HG02870 (cell line): Measurements from ENCODE around the gene CRYGA.
"Not testable (repeated sequence)": the region's sequence is repeated elsewhere in the genome, so short reads cannot be mapped to it uniquely, and the experiment has no call there.

Source experiments
- ATAC-seq: cut with Tn5 transposase; IDR thresholded peaks from one replicate; pipeline ENCODE4 v1.9.1; 2021; ENCODE audit warnings: mild to moderate bottlenecking, moderate library complexity; ENCODE audit not compliant: unreplicated experiment

The CRYGA gene

DNA sequence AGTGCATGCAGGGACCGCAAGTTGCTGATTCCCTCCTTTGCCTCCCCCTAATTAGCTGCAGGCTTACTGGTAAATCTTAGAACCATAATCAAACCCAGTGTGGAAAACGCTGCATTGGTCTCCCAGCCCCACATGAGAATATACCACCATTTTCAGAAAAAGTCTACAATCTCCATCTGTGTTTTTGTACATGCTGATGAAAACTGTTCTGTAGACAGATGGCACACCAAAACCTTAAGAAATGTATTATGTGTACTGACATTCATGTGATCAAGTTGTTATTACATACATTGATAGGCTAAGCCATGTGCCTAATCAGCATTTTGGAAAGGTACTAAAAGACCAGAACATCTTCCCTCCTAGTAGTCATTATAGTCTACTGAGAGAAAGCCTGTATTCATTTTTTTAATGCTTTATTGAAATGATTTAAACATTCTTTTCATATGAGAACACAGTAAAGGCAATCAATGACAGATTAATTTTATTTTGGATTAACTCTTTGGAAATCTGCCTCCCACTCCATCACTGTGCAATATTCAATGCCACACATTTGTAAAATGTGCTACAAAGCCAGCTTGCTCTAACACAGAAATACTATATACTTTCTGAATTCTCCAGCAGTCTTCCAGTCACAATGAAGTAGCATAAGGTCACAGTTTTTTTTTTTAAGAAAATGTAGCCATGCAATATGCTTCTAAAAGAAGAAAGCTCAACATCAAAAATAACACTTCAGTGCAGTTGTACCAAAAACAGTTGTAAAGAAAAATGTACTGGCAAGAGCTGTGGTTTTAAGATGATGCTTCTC, 1.8 kb upstream of the CRYGA start:
- ATAC-seq: no peak

DNA sequence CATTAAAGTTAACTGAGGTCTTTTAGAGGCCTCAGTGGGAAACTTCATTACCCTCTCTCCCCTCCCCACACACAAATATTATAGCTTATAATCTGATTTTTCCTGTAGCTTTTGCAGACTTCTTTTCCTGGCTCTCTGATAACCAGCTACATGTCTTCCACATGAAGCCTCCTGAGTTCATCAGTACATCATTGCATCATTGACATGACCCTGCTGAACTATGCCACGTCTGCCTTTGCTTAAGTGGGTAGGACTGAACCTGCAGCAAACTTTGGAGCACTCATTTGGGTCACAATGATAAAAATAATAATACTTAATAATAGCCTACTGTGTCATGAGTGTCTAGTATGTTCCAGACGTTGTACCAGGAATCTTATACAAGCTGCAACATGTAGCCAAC, 7.0 kb downstream of the CRYGA start:
- no peak for ATAC-seq

DNA sequence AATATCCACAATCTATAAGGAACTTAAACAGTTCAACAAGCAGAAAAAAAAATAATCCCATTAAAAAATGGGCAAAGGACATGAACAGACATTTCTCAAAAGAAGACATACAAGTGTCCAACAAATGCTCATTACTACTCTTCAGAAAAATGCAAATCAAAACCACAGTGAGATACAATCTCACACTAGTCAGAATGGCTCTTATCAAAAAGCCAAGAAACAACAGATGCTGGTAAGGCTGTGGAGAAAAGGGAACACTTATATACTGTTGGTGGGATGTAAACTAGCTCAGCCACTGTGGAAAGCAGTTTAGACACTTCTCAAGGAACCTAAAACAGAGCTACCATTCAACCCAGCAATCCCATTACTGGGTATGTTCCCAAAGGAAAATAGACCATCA, 10.2 kb downstream of the CRYGA start:
- no peak for ATAC-seq

DNA sequence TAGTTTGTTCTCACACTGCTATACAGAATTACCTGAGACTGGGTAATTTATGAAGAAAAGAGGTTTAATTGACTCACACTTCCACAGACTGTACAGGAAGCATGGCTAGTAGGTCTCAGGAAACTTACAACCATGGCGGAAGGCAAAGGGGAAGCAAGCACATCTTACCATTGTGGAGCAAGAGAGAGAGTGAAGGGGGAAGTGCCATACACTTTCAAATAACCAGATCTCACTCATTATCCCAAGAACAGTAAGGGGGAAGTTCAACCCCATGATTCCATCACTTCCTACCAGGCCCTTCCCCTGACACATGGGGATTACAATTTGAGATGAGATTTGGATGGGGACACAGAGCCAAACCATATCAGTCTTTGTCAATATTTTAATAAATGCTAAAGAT, 12.4 kb downstream of the CRYGA start:
- ATAC-seq: no peak

DNA sequence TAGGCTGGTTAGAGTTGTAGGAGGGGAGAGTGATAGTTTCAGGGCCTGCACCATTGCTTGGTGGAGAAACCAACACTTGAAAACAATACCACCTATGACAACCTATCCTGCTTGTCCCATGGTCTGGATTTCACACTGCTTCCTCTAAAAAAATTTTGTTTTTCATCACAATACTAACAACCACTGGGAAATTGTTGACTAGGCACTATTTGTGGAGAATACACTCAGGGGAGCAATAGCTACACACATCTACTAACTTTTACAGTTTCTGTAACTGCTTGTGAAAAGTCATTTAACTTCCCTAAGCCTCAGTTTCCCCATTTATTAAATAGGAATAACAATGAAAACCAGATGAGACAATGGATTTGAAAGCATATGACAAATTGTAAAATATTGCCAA, 13.3 kb downstream of the CRYGA start:
- ATAC-seq: no peak

DNA sequence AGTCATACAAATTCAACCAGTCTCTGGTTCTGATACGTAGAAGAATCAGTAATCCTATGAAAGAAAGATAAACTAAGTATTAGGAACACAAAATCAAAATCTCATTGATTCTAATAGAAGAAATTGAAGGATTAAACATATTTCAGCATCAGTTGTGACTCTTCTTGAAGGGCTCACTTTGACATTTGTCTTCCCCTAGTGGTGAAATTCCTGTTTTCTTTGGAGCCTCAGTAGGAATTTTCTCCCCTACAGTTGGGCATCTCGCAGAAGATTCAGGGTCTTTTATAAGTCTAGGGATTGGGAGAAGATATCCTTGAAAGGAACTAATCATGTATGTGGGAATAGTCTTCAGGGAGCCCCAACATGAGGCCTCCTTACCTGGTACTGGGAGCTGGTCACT, 14.6 kb downstream of the CRYGA start:
- ATAC-seq: no peak

DNA sequence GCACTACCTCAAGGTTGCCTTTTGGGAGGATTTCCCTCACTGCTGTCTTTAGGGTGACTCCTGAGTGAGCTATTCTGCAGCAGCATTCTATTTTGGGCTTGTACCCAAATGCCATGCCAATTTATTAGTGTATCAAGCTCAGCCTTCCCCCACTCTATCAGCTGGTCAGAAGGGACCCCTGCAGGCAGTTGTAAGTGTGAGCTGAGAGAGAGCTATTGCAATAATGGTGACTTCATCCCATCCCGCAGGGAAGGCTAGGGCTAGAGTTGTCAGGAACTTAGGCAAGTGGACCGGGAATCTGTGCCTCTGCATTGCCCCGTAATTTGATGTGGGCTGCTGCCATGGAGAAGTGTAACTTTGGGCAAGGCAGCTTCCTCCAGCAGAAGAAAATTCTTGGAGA, 15.6 kb downstream of the CRYGA start:
- ATAC-seq: no peak

DNA sequence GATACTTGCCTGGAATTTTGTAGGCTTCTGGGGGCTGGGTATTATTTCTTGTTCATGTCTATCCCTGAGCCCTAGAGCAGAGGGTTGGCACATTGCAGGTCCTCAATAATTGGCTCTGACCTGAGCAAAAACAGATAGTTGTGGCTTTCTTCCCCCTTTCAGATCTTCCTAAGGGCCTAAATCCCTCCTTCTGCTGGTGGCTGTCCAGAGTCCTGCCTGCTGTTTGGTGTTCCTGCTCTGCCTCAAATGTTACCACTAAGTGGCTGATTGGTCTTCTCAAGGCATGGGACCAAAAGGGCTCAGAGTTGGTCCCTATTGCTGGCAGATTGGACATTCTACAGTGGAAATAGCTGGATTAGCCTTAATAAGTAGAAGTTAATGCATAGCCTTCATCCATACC, 16.4 kb downstream of the CRYGA start:
- no peak for ATAC-seq

DNA sequence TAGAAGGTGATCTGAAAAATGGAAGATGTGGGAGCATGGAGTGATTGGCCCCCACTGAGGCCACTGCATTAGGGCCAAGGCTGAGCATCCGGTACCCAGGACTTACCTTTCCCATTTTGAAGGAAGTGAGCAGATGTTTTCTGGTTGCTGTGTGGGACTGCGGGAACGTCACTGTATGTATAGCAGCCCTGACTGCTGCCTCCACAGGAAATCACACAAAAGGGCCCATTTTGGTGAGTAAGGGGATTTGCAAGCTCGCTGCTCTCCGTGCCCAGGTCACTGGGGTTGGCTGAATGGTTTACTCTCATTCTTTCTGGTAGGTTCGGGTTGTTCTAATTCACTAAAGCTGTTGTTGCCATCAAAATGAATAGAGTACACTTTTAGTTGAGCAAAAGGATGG, 17.4 kb downstream of the CRYGA start, which contains the start of gene CRYGB:
Gene CRYGB (minus strand): TSS at position 153 of the 400 bp plus-strand sequence. CDS start 38 bp downstream, at position 115.
- ATAC-seq: no peak

DNA sequence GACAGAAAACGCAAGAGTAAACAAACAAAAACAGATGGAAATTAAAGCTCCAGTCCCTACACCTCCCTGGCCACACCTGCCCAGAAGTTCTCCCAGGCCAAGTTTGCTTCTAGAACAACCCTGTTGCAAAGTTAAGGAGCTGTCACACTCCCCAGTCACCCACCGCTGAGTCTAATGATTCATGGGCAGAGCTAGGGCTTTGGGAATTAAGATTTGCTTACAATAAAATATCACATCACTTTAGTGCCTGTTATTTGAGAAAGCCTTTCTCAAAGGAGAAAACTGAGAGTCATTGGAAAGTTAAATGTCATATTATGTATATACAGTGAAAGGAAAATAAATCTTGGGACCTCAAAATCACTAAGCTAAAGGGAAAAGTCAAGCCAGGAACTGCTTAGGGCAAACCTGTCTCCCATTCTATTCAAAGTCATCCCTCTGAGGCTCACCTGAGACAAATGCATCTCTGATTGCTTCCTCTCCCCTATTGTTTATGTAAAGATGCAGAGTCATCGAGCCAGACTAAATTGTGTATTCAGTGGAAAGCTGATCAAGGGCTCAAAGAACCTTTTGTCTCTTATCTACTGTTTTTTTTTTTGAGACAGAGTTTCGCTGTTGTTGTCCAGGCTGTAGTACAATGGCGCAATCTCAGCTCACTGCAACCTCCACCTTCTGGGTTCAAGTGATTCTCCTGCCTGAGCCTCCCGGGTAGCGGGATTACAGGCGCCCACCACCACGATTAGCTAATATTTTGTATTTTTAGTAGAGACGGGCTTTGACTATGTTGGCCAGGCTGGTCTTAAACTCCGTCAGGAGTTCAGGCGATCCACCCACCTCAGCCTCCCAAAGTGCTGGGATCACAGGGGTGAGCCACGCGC, 20.2 kb downstream of the CRYGA start:
- ATAC-seq: no peak

DNA sequence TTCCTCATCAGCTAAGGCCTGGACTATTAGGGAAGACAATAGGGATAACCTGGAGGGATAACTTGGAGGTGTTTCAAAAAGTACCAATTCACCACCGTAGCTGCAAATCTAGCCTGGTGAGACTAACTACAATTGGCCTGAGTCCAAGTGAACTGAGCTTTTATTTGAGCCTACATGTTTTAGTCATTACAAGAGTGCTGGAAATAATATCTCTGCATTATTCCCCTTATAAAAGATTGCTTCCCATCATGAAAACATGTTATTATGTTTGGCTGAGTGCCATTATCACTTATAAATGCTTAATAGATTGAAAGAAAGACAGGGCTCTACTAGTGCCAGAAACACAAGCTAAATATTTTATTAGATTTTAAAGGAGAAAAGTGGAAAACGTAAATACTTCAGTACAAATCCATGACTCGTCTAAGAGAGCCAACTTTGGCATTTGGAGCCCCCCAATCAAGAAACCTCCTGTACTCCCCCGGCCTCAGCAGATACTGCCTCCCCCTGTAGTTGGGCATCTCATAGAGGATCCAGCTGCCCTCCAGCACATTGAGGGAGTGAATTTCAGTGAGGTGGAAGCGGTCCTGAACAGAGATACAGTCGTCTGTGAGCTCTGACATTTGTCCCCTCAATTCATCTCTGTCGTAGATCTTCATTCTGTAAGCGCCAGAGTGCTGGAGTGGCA, 21.0 kb downstream of the CRYGA start:
- no peak for ATAC-seq

DNA sequence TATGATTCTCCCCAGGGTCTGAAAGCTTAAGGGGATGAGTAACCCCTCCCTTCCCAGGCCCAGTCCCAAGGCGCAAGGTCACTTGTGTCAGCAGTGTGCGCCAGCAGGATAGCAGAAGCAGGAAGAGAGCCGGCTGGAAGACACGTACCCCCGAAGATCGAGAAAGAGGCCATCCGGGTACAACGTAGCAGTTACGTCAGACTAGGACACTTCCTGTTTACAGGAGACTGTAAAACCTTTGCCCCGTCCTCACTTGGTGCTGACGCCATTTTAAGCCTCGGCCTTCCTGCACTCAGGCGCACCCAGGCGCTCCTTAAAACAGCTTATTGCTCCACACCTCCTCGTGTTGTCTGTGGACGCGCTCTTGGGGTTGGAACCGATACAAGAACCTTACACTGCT, 23.9 kb downstream of the CRYGA start:
- no peak for ATAC-seq

DNA sequence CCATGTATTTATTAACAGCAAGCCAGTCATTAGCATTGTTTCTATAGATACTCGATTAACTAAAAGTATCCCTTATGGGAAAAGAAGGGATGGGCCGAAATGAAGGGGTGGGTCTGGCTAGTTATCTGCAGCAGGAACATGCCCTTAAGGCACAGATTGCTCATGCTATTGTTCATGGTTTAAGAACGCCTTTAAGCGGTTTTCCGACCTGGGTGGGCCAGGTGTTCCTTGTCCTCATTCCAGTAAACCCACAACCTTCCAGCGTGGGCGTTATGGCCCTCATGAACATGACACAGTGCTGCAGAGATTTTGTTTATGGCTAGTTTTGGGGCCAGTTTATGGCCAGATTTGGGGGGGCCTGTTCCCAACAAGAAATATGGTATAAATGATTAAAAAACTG, 25.1 kb downstream of the CRYGA start:
- not testable (repeated sequence) for ATAC-seq

DNA sequence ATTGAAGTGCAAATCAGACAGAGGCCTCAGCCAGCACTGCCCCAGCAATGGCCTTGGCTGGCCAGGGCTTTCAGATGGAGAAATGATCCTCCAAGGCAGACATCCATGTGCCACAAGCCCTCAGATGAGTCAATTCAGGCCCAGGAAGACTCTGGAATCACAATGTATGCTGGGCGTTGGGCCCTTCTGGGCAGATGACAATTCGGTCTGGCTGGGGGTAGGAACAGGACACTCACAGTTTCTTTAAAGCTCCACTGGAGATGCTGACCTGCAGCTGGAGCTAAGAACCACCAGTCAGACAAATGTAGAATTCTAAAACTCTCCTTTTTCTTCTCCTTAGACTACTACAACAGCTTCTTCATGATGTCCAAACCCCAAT, 26.7 kb downstream of the CRYGA start:
- ATAC-seq: no peak

DNA sequence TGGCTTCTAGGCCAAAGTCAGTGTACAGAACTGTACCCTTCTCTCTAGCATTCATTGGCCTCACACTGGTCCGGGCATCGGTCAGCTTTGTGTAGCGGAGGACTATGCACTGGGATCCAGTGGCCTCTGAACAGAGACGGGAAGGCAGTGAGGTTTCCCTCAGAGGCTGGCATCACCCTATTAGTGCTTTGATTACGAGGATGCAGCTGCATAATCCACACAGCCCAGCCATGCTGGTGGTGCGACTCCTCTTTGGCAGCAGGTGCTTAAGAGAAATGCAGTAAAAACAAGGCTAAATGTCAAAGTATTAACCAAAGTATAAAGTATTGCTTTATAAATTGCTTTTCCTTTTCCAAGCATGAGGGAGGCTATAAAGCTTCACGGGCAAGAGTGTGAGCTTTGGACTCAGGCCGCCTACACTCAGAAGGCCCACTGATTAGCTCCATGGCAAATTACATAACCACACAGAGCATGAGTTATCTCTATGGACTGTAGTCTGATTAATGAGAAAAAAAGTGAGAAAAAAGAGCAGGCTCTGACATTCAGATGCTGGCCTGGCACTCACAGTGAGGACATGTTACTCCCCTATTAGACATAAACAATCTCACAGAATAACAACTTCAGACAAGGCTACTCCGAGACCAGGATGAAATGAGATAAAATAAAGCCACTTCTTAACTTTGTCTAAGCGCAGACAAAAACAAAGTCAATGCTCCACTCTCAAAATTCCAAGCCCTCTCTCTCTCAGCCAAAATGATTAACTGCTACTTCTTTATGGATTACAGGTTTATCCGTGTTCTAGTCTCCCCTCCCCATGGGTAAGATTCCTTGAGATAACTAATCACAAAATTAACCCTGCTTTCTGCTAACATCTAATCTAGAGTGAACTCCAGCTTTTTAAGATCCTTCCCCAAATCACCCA, 27.3 kb downstream of the CRYGA start:
- ATAC-seq: no peak

DNA sequence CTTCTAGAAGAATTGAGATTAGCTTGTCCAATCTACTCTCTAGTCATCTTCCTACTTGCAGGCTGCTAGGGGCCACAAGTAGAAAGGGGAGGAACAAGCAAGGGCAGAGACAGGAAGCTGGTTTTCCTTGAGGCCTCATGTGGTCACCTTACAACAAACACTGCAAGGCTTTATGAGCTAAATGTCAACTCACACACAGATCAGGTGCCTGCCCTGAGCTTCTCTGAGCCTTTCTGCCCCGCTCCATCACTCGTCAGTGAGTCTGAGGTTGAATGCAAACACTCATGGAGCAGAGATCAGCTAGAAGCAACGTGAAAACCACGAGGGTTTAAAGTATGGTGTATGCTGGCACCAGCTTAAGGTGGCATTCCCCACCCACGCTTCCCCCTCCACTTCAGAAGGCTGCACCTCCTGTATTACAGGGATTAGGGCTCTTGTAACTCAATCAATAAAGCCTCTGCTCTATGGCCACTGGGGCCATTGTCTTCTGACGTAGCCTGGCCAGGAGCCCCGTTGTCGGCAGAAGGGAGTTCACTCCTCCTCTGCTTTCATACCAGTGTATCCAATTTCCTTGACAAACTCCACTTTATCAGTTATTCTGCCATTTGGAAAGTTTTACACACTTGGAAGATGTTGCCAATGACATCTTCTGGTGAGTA, 28.3 kb downstream of the CRYGA start:
- no peak for ATAC-seq

DNA sequence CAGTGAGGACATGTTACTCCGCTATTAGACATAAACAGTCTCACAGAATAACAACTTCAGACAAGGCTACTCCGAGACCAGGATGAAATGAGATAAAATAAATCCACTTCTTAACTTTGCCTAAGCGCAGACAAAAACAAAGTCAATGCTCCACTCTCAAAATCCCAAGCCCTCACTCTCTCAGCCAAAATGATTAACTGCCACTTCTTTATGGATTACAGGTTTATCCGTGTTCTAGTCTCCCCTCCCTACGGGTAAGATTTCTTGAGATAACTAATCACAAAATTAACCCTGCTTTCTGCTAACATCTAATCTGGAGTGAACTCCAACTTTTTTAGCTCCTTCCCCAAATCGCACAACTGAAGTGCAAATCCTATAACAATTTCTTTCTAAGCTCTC, 32.7 kb downstream of the CRYGA start:
- ATAC-seq: no peak

DNA sequence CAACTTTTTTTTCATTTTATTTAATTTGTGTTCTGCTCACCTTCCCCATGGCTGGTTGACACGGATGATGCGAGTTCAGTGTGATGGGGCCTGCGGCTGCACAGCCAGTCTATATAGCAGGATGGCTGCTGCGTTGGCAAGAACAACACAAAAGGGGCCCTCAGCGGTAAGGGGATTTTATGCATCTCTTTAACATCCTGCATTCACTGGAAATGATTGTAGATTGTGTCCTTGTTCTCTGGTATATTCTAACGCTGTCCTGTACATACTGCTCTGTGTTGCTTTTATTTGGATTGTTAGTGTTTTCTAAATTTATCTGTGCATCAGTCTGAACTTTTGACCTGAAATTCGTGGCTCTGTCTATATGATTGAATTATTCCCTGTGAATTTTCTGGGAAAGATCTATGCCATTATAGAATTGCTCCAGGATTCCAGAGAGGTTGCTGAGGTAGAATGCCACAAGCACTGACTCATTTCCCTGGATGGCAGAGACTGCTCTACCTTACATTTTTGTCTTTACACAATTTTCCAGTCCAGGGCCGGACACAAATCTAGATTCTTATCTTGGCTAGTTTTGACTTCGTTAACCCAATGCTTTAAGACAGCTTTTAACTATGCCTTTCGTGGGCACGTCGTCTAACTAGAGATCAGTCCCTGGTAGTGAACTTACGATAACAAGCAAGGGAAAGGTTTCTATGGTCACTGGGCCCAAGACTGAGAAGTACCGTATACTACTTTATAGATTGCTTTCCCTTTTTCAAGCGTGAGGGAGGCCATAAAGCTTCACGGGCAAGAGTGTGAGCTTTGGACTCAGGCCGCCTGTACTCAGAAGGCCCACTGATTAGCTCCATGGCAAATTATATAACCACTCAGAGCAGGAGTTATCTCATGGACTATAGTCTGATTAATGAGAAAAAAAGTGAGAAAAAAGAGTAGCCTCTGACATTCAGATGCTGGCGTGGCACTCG, 33.4 kb downstream of the CRYGA start, which contains the start of gene CRYGC:
Gene CRYGC (minus strand): TSS at position 85 of the 968 bp plus-strand sequence. CDS start 36 bp downstream, at position 49.
- no peak for ATAC-seq

DNA sequence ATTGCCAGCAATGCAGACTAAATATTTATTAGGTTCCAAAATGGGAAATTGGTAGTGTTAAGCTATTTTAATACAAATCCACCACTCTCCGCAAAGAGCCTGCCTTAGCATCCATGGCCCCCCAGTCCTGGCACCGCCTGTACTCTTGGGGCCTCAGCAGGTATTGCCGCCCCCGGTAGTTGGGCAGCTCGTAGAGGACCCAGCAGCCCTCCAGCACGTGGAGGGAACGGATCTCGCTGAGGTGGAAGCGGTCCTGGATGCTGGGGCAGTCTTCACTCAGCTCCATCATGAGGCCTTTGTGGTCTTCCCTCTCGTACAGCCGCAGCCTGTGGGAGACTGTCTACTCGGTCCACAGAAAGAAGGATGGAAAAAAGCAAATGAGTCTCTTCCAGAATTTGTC, 35.3 kb downstream of the CRYGA start:
- no peak for ATAC-seq
